HUES64 (cell line): ENCODE measurements around the gene GPC3.

Experiments
- H3K27ac ChIP-seq: 2 replicates; pipeline ENCODE4 v1.7.0; 2013; ENCODE audit warnings: low read depth, low read length, inconsistent platforms
- H3K27me3 ChIP-seq: 2 replicates; pipeline ENCODE4 v1.6.1; 2013; ENCODE audit warnings: mild to moderate bottlenecking, low read length; ENCODE audit not compliant: insufficient read depth
- H3K36me3 ChIP-seq: 2 replicates; pipeline ENCODE4 v1.6.1; 2013; ENCODE audit warnings: mild to moderate bottlenecking, low read length; ENCODE audit not compliant: insufficient read depth
- H3K4me1 ChIP-seq: 2 replicates; pipeline ENCODE4 v1.6.1; 2013; ENCODE audit warnings: mild to moderate bottlenecking, low read length, moderate library complexity; ENCODE audit not compliant: insufficient read depth
- H3K4me3 ChIP-seq: 2 replicates; pipeline ENCODE4 v1.5.1; 2013; ENCODE audit warnings: mild to moderate bottlenecking, low read length, moderate library complexity
- H3K9ac ChIP-seq: 2 replicates; pipeline ENCODE4 v1.6.1; 2013; ENCODE audit warnings: mild to moderate bottlenecking, low read depth, low read length
- H3K9me3 ChIP-seq: 2 replicates; pipeline ENCODE4 v1.6.1; 2013; ENCODE audit warnings: low read depth, low read length; ENCODE audit not compliant: insufficient read depth
- WGBS: fragments of 150-250, 120-280 bp; methylation state at CpG from one replicate; pipeline ENCODE4 v1.1.7; 2013; ENCODE audit warnings: missing lambda C conversion rate; 5-methylcytosine and 5-hydroxymethylcytosine counted together

Gene GPC3

DNA sequence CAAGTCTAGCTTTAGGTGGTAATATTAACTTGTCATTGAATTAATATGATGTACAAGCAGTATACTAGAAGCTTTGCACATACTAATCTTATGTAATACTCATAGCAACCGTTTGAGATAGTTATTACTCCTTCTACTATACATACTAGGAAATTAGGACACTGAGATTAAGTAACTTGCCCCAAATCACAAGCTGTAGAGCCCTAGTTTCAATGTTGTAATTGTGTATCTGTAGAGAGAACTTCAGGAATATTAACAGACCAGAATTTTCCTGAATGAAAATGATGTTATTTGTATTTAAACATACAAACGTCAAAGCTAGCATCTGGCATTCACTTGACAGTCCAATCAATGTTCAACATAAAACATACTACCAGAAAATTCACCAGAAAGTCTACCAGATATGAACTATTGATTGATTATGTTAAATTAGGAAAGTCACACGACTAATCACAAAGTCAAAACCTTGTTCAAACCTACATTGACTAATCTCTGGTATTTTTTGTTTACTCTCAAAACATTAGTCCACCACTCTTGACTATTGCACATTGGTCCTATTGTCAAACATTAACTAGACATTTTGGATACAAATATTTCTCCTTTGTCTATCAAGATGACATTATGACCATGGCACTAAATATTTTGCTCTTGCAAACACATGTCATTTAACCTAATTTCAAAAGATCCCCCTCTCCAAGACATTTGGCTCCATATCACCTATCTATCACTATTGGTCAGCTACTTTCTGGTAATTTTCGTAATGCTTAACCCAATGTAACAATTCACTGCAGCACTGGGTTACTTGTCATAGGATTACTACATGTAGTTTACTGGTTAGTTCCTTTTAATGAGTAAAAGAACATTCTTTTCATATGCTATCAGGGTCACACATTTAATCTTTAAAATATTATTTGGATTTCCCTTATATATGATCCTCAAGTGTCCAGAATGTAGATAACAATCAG is 100.7 kb downstream of the GPC3 start:
- 100% methylated on average over 3 of the region's 4 CpGs for WGBS
- Histone ChIP-seq H3K9ac (no peak overlapping the region), H3K27me3 (no peaks in the 10 kb centered on the region), H3K36me3 (no peaks in the 10 kb centered on the region), H3K9me3 (no peaks in the 10 kb centered on the region), H3K27ac (no peak overlapping the region), H3K4me3 (no peak overlapping the region), H3K4me1 (peaks cover 16% of the 10 kb centered on the region)

DNA sequence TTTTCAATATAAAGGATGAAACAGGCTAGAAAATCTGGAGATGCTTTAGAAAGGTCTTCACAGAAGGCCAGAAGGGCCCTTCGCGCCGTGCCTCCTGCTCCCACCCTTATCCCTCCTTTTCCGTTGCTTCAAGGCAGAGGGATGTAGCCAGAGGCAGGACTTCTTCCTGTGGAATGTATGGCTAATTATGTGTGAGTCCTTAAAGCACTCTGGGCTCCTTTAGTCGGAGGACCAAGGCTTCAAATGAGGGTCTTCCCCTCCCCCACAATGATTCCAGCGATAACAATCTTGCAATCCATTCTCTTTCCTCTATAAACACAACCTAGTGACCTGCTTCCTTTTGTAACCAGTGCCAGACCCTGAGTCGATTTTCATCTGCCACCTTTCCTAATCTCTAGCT is 103.5 kb downstream of the GPC3 start:
- Histone ChIP-seq H3K4me3 (no peak overlapping the region), H3K9me3 (no peaks in the 10 kb centered on the region), H3K4me1 (peaks cover 16% of the 10 kb centered on the region), H3K36me3 (no peaks in the 10 kb centered on the region), H3K27me3 (no peaks in the 10 kb centered on the region), H3K27ac (no peak overlapping the region), H3K9ac (no peak overlapping the region)
- 37% methylated on average over 3 of the region's 7 CpGs for WGBS

DNA sequence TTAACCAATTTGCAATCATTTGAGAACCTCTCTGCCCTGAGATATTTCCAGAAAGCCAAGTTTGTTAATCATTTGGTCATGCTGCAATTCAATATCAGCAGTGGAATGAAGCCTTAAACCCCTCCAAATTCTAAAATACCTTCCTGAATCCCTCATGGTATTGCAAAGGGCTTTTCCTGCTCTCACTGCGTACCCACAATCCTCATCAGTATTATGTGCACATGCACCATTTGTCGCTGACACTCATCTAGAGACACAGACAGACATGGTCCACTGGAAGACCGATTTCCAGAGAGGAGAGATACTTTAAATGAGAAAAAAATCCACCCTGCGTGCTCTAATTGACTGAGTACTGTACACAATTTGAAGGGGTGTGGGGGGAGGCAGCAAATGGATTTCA is 104.4 kb downstream of the GPC3 start:
- Histone ChIP-seq H3K27me3 (no peaks in the 10 kb centered on the region), H3K4me1 (peaks cover 16% of the 10 kb centered on the region), H3K9ac (no peak overlapping the region), H3K27ac (no peak overlapping the region), H3K9me3 (no peaks in the 10 kb centered on the region), H3K36me3 (no peaks in the 10 kb centered on the region), H3K4me3 (no peak overlapping the region)
- WGBS, result 98% methylated on average over 4 of the region's 4 CpGs

DNA sequence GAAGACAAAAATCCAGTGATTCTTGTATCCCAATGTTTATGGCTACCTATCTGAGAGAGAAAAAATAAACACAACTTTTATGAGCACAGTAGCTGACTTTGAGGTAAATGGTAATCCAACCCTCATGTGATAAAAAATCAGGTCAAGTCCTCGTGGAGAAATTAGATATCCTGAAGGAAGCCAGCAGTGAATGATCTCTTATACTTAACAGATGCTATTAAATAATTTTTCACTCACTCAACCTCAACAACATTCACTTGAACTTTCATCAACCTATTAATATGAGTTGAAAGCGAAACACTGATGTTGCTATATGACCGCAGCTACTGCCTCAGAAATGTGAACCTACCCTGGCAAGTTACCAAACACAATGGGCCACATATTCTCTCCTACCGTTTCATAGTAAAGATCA is 105.4 kb downstream of the GPC3 start:
- Histone ChIP-seq H3K27me3 (no peaks in the 10 kb centered on the region), H3K9me3 (no peaks in the 10 kb centered on the region), H3K4me3 (no peak overlapping the region), H3K27ac (no peak overlapping the region), H3K36me3 (no peaks in the 10 kb centered on the region), H3K9ac (no peak overlapping the region), H3K4me1 (peaks cover 16% of the 10 kb centered on the region)
- 88% methylated on average over 3 of the region's 4 CpGs for WGBS

DNA sequence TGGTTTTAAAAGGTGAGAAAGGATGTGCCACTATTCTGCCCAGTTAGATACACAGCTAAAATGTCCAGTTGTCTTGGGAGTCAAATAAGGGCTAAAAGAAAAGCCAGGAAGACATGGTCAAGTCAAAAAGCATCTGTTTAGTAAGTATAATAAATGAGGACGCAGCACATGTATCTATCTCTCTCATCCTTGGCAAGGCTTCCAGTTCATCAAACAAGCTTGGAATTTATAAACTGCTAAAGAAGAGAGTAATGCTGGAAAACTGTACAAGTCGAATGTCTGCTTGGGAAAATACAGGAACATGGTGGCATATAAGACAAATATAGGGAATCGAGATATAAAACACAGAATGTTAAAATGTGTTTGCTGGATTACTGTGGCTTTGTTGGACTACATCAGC is 106.7 kb downstream of the GPC3 start:
- Histone ChIP-seq H3K36me3 (no peaks in the 10 kb centered on the region), H3K9ac (no peak overlapping the region), H3K9me3 (no peaks in the 10 kb centered on the region), H3K4me3 (no peak overlapping the region), H3K27ac (no peak overlapping the region), H3K27me3 (no peaks in the 10 kb centered on the region), H3K4me1 (peaks cover 16% of the 10 kb centered on the region)
- 89% methylated on average over 3 of the region's 3 CpGs for WGBS

DNA sequence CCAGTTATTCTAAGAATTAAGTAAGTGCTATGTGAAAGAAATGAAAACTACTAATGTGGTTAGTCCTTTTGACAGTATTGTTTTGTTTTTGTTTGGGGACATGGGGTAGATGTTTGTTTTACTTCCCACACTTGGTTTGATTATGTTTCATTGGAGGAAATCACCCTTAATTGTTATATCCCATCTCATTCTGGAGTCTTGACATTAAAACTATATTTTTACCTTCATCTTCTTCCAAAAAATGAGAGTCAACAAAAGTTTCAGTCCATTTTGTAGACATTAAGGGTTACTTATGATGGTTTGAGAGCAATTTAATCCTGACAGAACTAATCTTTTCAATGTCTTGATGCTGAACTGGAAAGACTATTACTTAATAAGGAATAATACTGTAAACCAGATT is 108.7 kb downstream of the GPC3 start:
- H3K27me3 ChIP-seq, result no peaks in the 10 kb centered on the region
- H3K9me3 ChIP-seq, result no peaks in the 10 kb centered on the region
- H3K4me3 ChIP-seq, result no peak overlapping the region
- peaks cover 5% of the 10 kb centered on the region for H3K4me1 ChIP-seq
- H3K27ac ChIP-seq, result no peak overlapping the region
- no peak overlapping the region for H3K9ac ChIP-seq
- H3K36me3 ChIP-seq, result no peaks in the 10 kb centered on the region

DNA sequence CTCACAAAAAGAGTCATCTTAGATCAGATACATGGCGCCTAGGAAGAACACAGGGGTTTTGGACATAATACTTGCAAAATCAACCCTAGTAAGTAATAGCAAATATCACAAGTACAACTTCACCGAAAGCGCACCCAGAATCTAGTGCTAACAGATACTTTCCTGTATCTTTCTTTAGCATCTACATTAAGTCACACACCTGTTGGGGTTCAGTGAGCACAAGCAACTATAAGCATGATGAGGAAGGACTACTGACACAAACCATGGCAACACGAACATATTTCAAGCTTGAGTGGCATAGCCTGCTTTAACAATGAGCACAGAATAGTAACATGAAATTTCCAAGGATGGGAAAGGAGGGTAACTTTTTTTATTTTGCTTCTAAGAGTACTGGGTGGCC is 116.1 kb downstream of the GPC3 start:
- Histone ChIP-seq H3K27me3 (no peaks in the 10 kb centered on the region), H3K9ac (no peak overlapping the region), H3K9me3 (no peaks in the 10 kb centered on the region), H3K36me3 (no peaks in the 10 kb centered on the region; the same call in 1 of the 2 replicates), H3K4me3 (no peak overlapping the region), H3K27ac (no peak overlapping the region), H3K4me1 (peaks cover 15% of the 10 kb centered on the region)
- WGBS, result 98% methylated on average over 4 of the region's 4 CpGs

DNA sequence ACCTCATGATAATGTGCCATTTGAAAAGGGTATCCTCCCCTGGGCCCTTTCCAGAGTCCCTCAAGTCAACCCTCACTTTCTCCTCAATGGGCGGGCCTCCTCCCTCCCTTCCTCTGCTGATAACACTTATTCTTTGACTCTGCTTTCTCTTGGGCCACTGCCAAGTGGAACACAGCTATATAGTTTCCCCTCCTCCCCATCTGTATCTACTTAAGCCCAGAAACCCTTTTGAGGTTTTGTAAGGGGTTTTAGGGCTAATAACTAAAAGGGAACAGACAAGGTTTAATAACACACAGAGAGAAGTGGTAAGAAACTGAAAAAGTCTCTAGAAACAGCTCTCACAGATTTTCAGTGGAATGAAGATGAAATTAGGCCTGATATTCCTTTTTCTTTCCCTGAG is 116.7 kb downstream of the GPC3 start:
- Histone ChIP-seq H3K9ac (no peak overlapping the region), H3K27ac (no peak overlapping the region), H3K27me3 (no peaks in the 10 kb centered on the region), H3K4me1 (peaks cover 15% of the 10 kb centered on the region), H3K36me3 (no peaks in the 10 kb centered on the region; the same call in 1 of the 2 replicates), H3K4me3 (no peak overlapping the region), H3K9me3 (no peaks in the 10 kb centered on the region)
- WGBS, result 85% methylated on average over 1 of the region's 1 CpG

DNA sequence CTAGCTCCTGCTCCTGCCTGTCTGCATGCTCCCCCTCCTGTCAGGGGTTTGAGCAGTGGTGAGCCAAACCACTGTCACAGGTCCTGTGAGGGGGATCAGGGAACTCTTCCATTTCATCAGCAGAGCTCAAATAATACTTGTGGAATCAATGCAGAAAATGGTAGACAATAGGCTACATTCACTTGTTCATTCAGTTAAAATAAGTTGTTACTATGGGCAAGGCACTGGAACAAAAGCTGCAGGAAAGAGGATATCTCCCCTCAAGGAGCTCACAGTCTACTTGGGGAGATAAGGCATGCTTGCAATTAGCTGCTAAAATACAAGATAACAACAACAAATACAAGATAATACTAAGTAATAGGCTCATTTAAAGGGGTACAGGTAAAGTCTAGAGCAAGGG is 117.1 kb downstream of the GPC3 start:
- peaks cover 15% of the 10 kb centered on the region for H3K4me1 ChIP-seq
- H3K27ac ChIP-seq, result no peak overlapping the region
- no peak overlapping the region for H3K9ac ChIP-seq
- no peak overlapping the region for H3K4me3 ChIP-seq
- no peaks in the 10 kb centered on the region for H3K9me3 ChIP-seq
- no peaks in the 10 kb centered on the region; the same call in 1 of the 2 replicates for H3K36me3 ChIP-seq
- no peaks in the 10 kb centered on the region for H3K27me3 ChIP-seq

DNA sequence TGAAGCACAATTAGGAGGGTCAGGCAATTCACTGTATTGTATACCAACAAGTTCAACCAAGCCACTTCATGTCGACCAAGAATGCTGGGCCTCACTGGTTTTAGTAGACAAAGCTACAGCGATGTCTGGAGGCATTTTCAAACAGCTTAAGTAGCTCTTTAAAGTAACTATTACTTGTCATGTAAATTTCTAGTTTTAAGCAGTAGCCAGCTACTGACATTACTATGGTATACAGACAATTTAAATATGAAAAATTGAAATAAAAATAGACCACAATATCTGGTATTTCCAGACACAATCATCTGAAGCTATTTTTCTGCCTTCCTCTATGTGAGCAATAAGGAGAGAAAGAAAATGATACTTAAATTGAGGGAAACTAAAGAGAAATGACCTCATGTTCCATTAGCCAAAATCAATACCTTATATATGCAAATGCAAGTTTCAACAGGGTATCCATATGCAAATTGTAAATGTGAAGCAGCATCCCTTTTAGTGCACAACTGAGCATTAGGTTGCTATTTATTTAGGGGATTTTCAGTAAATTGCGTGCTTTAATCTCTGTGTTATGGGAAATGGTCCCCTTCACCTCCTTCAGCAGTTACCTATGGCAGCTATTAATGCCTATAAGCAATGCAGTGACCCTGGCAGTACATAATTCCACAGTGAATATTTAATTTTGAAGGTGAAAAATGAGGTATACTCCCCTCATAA is 119.5 kb downstream of the GPC3 start:
- no peaks in the 10 kb centered on the region for H3K27me3 ChIP-seq
- H3K9ac ChIP-seq, result no peak overlapping the region
- H3K36me3 ChIP-seq, result no peaks in the 10 kb centered on the region; the same call in 1 of the 2 replicates
- peak overlapping the region; percentile 30; the same call in 1 of the 2 replicates for H3K27ac ChIP-seq
- H3K4me3 ChIP-seq, result no peak overlapping the region
- no peaks in the 10 kb centered on the region for H3K9me3 ChIP-seq
- 5% methylated on average over 2 of the region's 3 CpGs for WGBS
- peaks cover 15% of the 10 kb centered on the region for H3K4me1 ChIP-seq

DNA sequence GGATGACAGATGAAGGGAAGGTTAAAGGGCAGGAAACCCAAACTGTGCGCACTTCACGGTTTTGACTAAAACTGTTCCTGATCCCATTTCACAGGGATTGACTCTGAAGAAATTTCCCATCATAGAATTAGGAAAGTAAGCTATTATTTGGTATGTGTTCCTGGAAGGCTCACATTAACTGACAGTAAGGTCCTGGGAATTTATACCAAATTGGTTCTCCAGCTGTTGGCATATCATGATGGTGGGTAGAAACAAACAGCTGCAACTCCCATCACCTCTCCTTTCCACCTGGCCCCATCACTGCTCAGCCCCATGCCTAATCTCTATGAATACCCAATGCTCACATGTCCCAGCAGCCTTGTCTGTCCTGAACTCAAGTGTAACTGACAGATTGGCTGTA is 121.2 kb downstream of the GPC3 start:
- Histone ChIP-seq H3K4me1 (peaks cover 15% of the 10 kb centered on the region), H3K27me3 (no peaks in the 10 kb centered on the region), H3K27ac (no peak overlapping the region), H3K9ac (no peak overlapping the region), H3K4me3 (no peak overlapping the region), H3K9me3 (no peaks in the 10 kb centered on the region), H3K36me3 (no peaks in the 10 kb centered on the region; the same call in 1 of the 2 replicates)
- WGBS, result 80% methylated on average over 2 of the region's 2 CpGs
